Measurements from ENCODE around the gene COL18A1. TPM values are rescaled to one million over a fixed set of nuclear protein-coding genes. Genes with fewer than 3 reads are reported as not detected.

Gene COL18A1
- total and polyA plus RNA-seq, 2 of the 8 experiments (the other 6 are each of a cell fraction or from before 2014, with no cell fraction given) = 145 to 201 TPM

DNA sequence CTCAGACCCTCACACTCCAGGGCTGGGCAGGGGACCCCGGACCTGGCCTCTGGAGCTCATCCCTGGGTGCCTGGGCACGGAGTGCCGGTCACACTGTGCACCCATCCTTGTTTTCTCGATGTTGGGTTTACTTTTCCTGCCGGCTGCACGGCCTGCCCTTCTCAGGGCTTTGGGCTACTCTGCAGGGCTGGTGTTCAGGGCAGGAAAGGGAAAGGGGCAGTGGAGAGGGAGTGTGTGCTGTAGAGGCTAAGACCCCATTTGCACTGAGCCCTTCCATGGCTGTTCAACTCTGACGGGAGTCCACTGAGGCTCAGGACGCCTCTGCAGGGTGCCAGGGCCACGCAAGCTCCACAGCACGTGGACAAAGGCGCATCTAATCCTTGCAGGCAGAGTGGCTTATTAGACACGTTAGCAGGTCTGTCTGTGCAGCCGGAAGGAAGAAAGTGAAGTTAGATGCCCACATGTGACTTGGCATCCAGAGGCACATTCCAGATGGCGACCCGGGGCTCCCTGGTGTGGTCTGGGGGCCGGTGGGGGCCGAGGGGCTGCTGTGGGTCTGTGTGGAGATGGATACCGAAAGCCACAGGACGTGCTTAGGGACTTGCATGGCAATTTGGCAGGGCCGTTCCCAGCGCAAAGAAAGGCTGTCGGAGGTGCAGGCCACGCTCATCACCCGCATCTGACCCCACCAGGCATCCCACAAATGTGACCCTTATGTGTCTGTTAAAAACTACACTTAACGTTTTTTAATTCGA, 33.6 kb downstream of the COL18A1 start (continued):
- TF ChIP-seq, protein P1, sequence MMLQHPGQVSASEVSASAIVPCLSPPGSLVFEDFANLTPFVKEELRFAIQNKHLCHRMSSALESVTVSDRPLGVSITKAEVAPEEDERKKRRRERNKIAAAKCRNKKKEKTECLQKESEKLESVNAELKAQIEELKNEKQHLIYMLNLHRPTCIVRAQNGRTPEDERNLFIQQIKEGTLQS (IDR thresholded peaks at IDR 0.05; ENCODE audit: insufficient read depth, low read depth, low read length) = no peak
- TF ChIP-seq SRF (IDR thresholded peaks at IDR 0.05; ENCODE audit: low read depth, low read length) = no peak

Measured in H1 (cell line).